MM.1S (cell line): Measurements from ENCODE around the gene SHISA9.

Source experiments
- CTCF ChIP-seq: fragments of 300-600 bp; sonication (generic); IDR thresholded peaks from 2 replicates; pipeline ENCODE4 v1.5.1; 2016; ENCODE audit warnings: antibody characterized with exemption, low read length, mixed read lengths
- EZH2 ChIP-seq: fragments of 300-600 bp; sonication (generic); optimal IDR thresholded peaks from 2 replicates; pipeline ENCODE3; 2017; ENCODE audit warnings: low read depth, mild to moderate bottlenecking, antibody characterized with exemption, low read length, mixed read lengths
- EZH2phosphoT487 ChIP-seq: fragments of 300-600 bp; sonication (generic); IDR thresholded peaks from 2 replicates; pipeline ENCODE4 v1.6.1; 2018; ENCODE audit warnings: antibody characterized with exemption, low read length

GRCh38 chr16:13130586-13130985 lies 229.2 kb downstream of the SHISA9 start:
- TF ChIP-seq CTCF (no peak), EZH2 (no peak), EZH2phosphoT487 (no peak)
